Endodermal cell (in vitro differentiated cells): ENCODE data around the gene MARCOL. TPM values are rescaled to one million over a fixed set of nuclear protein-coding genes. Genes with fewer than 3 reads are reported as not detected.

ENCODE experiments used
- DNase-seq: peaks from one replicate; pipeline ENCODE4 v3.0.0-alpha.2; 2017
- H3K27ac ChIP-seq: 2 replicates; pipeline ENCODE4 v1.5.1; 2013; ENCODE audit warnings: mild to moderate bottlenecking, low read depth, low read length, moderate library complexity
- H3K27me3 ChIP-seq: 2 replicates; pipeline ENCODE4 v1.6.1; 2013; ENCODE audit warnings: mild to moderate bottlenecking, low read length, moderate library complexity; ENCODE audit not compliant: insufficient read depth, control insufficient read depth, poor library complexity, severe bottlenecking
- H3K36me3 ChIP-seq: 2 replicates; pipeline ENCODE4 v1.7.0; 2013; ENCODE audit warnings: mild to moderate bottlenecking, low read length, moderate library complexity; ENCODE audit not compliant: control insufficient read depth, insufficient read depth
- H3K4me1 ChIP-seq: one replicate; pipeline ENCODE4 v1.7.0; 2013; ENCODE audit warnings: low read length; ENCODE audit not compliant: control insufficient read depth, insufficient read depth
- H3K4me3 ChIP-seq: 2 replicates; pipeline ENCODE4 v1.5.1; 2013; ENCODE audit warnings: mild to moderate bottlenecking, low read length, moderate library complexity
- H3K9ac ChIP-seq: 2 replicates; pipeline ENCODE4 v1.6.1; 2013; ENCODE audit warnings: mild to moderate bottlenecking, low read length, moderate library complexity; ENCODE audit not compliant: poor library complexity, severe bottlenecking; ENCODE audit errors: extremely low read depth
- H3K9me3 ChIP-seq: 2 replicates; pipeline ENCODE4 v1.6.1; 2013; ENCODE audit warnings: mild to moderate bottlenecking, low read length, moderate library complexity; ENCODE audit not compliant: control insufficient read depth
- H3K27ac Mint-ChIP-seq: 2 replicates; pipeline ENCODE4 v1.8.0; 2020; ENCODE audit warnings: mixed read lengths
- H3K27me3 Mint-ChIP-seq: 2 replicates; pipeline ENCODE4 v1.8.0; 2021; ENCODE audit warnings: mild to moderate bottlenecking, mixed read lengths; ENCODE audit not compliant: insufficient read depth
- H3K36me3 Mint-ChIP-seq: 2 replicates; pipeline ENCODE4 v1.8.0; 2020; ENCODE audit warnings: low read depth, mixed read lengths
- H3K4me1 Mint-ChIP-seq: 2 replicates; pipeline ENCODE4 v1.8.0; 2020; ENCODE audit warnings: mixed read lengths
- H3K4me3 Mint-ChIP-seq: 2 replicates; pipeline ENCODE4 v1.8.0; 2020; ENCODE audit warnings: mild to moderate bottlenecking, moderate library complexity, mixed read lengths
- H3K9me3 Mint-ChIP-seq: 2 replicates; pipeline ENCODE4 v1.8.0; 2020; ENCODE audit warnings: mild to moderate bottlenecking, mixed read lengths
- CTCF ChIP-seq: fragments of 200-600 bp; sonication (generic); conservative IDR thresholded peaks from 2 replicates; pipeline ENCODE4 v1.5.0; 2021; ENCODE audit warnings: antibody characterized with exemption, mild to moderate bottlenecking
- WGBS, 2 experiments: methylation state at CpG; one replicate each; pipeline versions ENCODE4 v1.1.5 to v1.1.7; 2013; ENCODE audit warnings: missing lambda C conversion rate in 2 of 2, mixed read lengths in 1 of 2; ENCODE audit not compliant: insufficient coverage in 1 of 2, insufficient read length in 1 of 2; 5-methylcytosine and 5-hydroxymethylcytosine counted together
- total RNA-seq, 2 donors: library from RNA; stranded (reverse); fragmentation: NEBNext Ultra II Directional in 1 of 2; extraction: Animal tissue kit (Norgen Biotek cat#: 25700) in 1 of 2; gene quantifications; 2 replicates in 1 of 2; 3 replicates in 1 of 2; pipeline ENCODE4 v1.2.1, GENCODE V29; 2021

The MARCOL gene
- total RNA-seq, 2 donors from 2014 or later = not detected

GRCh38 chr5:148209151-148209770 lies 29.1 kb upstream of the MARCOL start:
- H3K36me3 Mint-ChIP-seq = no peaks in the 10 kb centered on the region
- Histone ChIP-seq H3K27me3 (peaks cover 7% of the 10 kb centered on the region), H3K9ac (no peak overlapping the region), H3K36me3 (no peaks in the 10 kb centered on the region), H3K27ac (no peak overlapping the region), H3K4me3 (no peak overlapping the region), H3K4me1 (peaks cover 3% of the 10 kb centered on the region), H3K9me3 (no peaks in the 10 kb centered on the region)
- no peak for DNase-seq
- H3K9me3 Mint-ChIP-seq = no peaks in the 10 kb centered on the region
- H3K27me3 Mint-ChIP-seq = peaks cover 27% of the 10 kb centered on the region
- H3K4me1 Mint-ChIP-seq = peaks cover 10% of the 10 kb centered on the region
- no peak for TF ChIP-seq CTCF
- 67 to 88% methylated on average over 1 to 3 of the region's 3 CpGs for WGBS, 2 experiments
- no peak overlapping the region for H3K27ac Mint-ChIP-seq
- no peak overlapping the region for H3K4me3 Mint-ChIP-seq

GRCh38 chr5:148214665-148215185 lies 23.6 kb upstream of the MARCOL start:
- no peaks in the 10 kb centered on the region for H3K36me3 Mint-ChIP-seq
- Histone ChIP-seq H3K27me3 (peaks cover 7% of the 10 kb centered on the region), H3K36me3 (no peaks in the 10 kb centered on the region), H3K4me3 (no peak overlapping the region), H3K4me1 (no peaks in the 10 kb centered on the region), H3K27ac (no peak overlapping the region), H3K9me3 (no peaks in the 10 kb centered on the region), H3K9ac (no peak overlapping the region)
- no peaks in the 10 kb centered on the region for H3K4me1 Mint-ChIP-seq
- no peak overlapping the region for H3K27ac Mint-ChIP-seq
- H3K9me3 Mint-ChIP-seq = no peaks in the 10 kb centered on the region
- no peak for DNase-seq
- TF ChIP-seq CTCF = no peak
- peaks cover 12% of the 10 kb centered on the region for H3K27me3 Mint-ChIP-seq
- no peak overlapping the region for H3K4me3 Mint-ChIP-seq
- 100% methylated on average over 1 of the region's 1 CpG; no CpG with 5 or more reads in 1 of the 2 experiments for WGBS, 2 experiments

GRCh38 chr5:148221508-148221907 lies 16.8 kb upstream of the MARCOL start:
- 88 to 100% methylated on average over 3 to 6 of the region's 6 CpGs for WGBS, 2 experiments
- H3K36me3 ChIP-seq = no peaks in the 10 kb centered on the region
- no peak overlapping the region for H3K4me3 ChIP-seq
- no peak overlapping the region for H3K27ac Mint-ChIP-seq
- H3K9ac ChIP-seq = no peak overlapping the region
- H3K27me3 Mint-ChIP-seq = no peaks in the 10 kb centered on the region
- no peaks in the 10 kb centered on the region for H3K9me3 ChIP-seq
- DNase-seq = no peak
- H3K4me1 Mint-ChIP-seq = no peaks in the 10 kb centered on the region
- no peaks in the 10 kb centered on the region for H3K9me3 Mint-ChIP-seq
- H3K4me1 ChIP-seq = no peaks in the 10 kb centered on the region
- H3K27me3 ChIP-seq = peaks cover 6% of the 10 kb centered on the region
- no peak overlapping the region for H3K4me3 Mint-ChIP-seq
- H3K36me3 Mint-ChIP-seq = no peaks in the 10 kb centered on the region
- H3K27ac ChIP-seq = no peak overlapping the region
- TF ChIP-seq CTCF = no peak
